ENCODE measurements around the gene MYBPH. TPM values are rescaled to one million over a fixed set of nuclear protein-coding genes. Genes with fewer than 3 reads are reported as not detected.
A peak's percentile ranks its signal among the peaks of the same experiment; 100 is the strongest.

The MYBPH gene
- total RNA-seq, 2 donors from 2014 or later: not detected

DNA sequence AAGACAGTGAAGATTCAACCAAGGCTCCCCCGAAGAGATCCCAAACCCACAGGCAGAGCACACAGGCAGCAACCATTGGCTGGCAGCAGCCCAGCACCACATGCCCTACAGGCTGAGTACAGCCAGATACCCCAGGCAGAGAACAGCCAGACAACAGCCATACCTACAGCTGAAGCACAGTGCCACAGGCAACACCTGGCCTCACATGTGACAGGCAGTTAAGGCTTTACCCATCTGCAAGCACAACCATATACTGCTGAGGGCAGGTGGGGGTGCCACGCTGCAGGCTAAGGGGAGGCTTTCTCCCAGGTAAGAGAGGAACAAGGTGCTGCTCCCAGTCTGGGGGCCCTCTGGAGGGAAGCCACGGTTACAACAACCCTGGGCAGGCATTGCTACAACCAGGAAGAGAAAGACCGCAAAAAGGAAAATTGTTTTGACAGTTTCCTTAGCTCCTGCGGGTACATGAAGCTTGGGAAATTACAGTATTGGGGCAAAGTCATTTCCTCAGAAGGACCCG lies 41.6 kb upstream of the MYBPH start:
- Histone ChIP-seq H3K4me1 (ENCODE audit: control insufficient read depth, insufficient read depth, low read length) (no peaks in the 10 kb centered on the region), H3K36me3 (ENCODE audit: control insufficient read depth, insufficient read depth, low read length) (no peaks in the 10 kb centered on the region), H3K27ac (ENCODE audit: low read depth, low read length) (no peak overlapping the region), H3K27me3 (ENCODE audit: control insufficient read depth, insufficient read depth, low read length, poor library complexity, severe bottlenecking) (no peaks in the 10 kb centered on the region), H3K9me3 (ENCODE audit: control insufficient read depth, low read length) (no peaks in the 10 kb centered on the region), H3K4me3 (ENCODE audit: low read length) (no peak overlapping the region), H3K9ac (ENCODE audit: extremely low read depth, low read length, poor library complexity, severe bottlenecking) (no peak overlapping the region)
- TF ChIP-seq, protein P1, sequence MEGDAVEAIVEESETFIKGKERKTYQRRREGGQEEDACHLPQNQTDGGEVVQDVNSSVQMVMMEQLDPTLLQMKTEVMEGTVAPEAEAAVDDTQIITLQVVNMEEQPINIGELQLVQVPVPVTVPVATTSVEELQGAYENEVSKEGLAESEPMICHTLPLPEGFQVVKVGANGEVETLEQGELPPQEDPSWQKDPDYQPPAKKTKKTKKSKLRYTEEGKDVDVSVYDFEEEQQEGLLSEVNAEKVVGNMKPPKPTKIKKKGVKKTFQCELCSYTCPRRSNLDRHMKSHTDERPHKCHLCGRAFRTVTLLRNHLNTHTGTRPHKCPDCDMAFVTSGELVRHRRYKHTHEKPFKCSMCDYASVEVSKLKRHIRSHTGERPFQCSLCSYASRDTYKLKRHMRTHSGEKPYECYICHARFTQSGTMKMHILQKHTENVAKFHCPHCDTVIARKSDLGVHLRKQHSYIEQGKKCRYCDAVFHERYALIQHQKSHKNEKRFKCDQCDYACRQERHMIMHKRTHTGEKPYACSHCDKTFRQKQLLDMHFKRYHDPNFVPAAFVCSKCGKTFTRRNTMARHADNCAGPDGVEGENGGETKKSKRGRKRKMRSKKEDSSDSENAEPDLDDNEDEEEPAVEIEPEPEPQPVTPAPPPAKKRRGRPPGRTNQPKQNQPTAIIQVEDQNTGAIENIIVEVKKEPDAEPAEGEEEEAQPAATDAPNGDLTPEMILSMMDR (conservative IDR thresholded peaks at IDR 0.05): peak; percentile 68
- DNase-seq: peak; percentile 86
- no peaks in the 10 kb centered on the region for H3K9me3 Mint-ChIP-seq
- H3K4me3 Mint-ChIP-seq: no peak overlapping the region
- H3K27me3 Mint-ChIP-seq (ENCODE audit: insufficient read depth): peaks cover 29% of the 10 kb centered on the region
- WGBS, 2 experiments (ENCODE audit: insufficient coverage in 1 of 2, insufficient read length in 1 of 2): 68 to 74% methylated on average over 6 of the region's 6 CpGs
- H3K4me1 Mint-ChIP-seq: peaks cover 10% of the 10 kb centered on the region
- no peaks in the 10 kb centered on the region for H3K36me3 Mint-ChIP-seq (ENCODE audit: low read depth)
- no peak overlapping the region for H3K27ac Mint-ChIP-seq

GRCh38 chr1:203216274-203217138 lies 40.9 kb upstream of the MYBPH start:
- Mint-ChIP-seq H3K4me1 (peaks cover 10% of the 10 kb centered on the region), H3K36me3 (ENCODE audit: low read depth) (no peaks in the 10 kb centered on the region), H3K4me3 (no peak overlapping the region), H3K27me3 (ENCODE audit: insufficient read depth) (peaks cover 26% of the 10 kb centered on the region), H3K27ac (no peak overlapping the region), H3K9me3 (no peaks in the 10 kb centered on the region)
- Histone ChIP-seq H3K27ac (ENCODE audit: low read depth, low read length) (no peak overlapping the region), H3K36me3 (ENCODE audit: control insufficient read depth, insufficient read depth, low read length) (no peaks in the 10 kb centered on the region), H3K9me3 (ENCODE audit: control insufficient read depth, low read length) (no peaks in the 10 kb centered on the region), H3K4me1 (ENCODE audit: control insufficient read depth, insufficient read depth, low read length) (no peaks in the 10 kb centered on the region), H3K4me3 (ENCODE audit: low read length) (no peak overlapping the region), H3K27me3 (ENCODE audit: control insufficient read depth, insufficient read depth, low read length, poor library complexity, severe bottlenecking) (no peaks in the 10 kb centered on the region), H3K9ac (ENCODE audit: extremely low read depth, low read length, poor library complexity, severe bottlenecking) (no peak overlapping the region)
- TF ChIP-seq, protein P1 (conservative IDR thresholded peaks at IDR 0.05): peak; percentile 88
- DNase-seq: peak; percentile 90
- WGBS, 2 experiments (ENCODE audit: insufficient coverage in 1 of 2, insufficient read length in 1 of 2): 41 to 43% methylated on average over 17 to 19 of the region's 19 CpGs

DNA sequence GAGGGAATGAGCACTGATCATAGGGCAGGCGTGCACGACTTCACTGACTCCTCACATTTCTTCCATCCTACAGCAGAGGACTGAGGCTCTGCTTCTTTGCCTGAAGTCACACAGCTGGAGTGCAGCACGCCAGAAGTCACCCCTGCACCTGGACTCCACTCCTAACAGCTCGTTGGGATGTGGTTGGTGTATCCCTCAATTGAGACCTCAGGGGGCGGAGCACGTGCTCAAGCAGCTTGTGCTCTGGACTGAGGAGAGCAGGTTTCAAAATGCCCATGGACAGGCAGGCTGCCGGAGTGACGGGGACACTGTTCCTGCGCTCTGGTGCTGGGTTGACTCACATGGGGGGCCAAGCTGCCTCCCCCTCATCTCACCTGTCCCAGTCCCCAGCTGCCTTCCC lies 39.9 kb upstream of the MYBPH start:
- no peak overlapping the region for H3K4me3 ChIP-seq (ENCODE audit: low read length)
- no peaks in the 10 kb centered on the region for H3K27me3 ChIP-seq (ENCODE audit: control insufficient read depth, insufficient read depth, low read length, poor library complexity, severe bottlenecking)
- no peaks in the 10 kb centered on the region for H3K4me1 ChIP-seq (ENCODE audit: control insufficient read depth, insufficient read depth, low read length)
- Mint-ChIP-seq H3K4me1 (peaks cover 10% of the 10 kb centered on the region), H3K4me3 (no peak overlapping the region), H3K36me3 (ENCODE audit: low read depth) (no peaks in the 10 kb centered on the region), H3K9me3 (no peaks in the 10 kb centered on the region), H3K27ac (no peak overlapping the region), H3K27me3 (ENCODE audit: insufficient read depth) (peaks cover 26% of the 10 kb centered on the region)
- TF ChIP-seq, protein P1 (conservative IDR thresholded peaks at IDR 0.05): no peak
- no peak overlapping the region for H3K9ac ChIP-seq (ENCODE audit: extremely low read depth, low read length, poor library complexity, severe bottlenecking)
- no peaks in the 10 kb centered on the region for H3K9me3 ChIP-seq (ENCODE audit: control insufficient read depth, low read length)
- WGBS, 2 experiments (ENCODE audit: insufficient coverage in 1 of 2, insufficient read length in 1 of 2): 81% methylated on average over 9 of the region's 9 CpGs; no CpG with 5 or more reads in 1 of the 2 experiments
- no peaks in the 10 kb centered on the region for H3K36me3 ChIP-seq (ENCODE audit: control insufficient read depth, insufficient read depth, low read length)
- no peak overlapping the region for H3K27ac ChIP-seq (ENCODE audit: low read depth, low read length)
- DNase-seq: peak; percentile 57

All from endodermal cell (in vitro differentiated cells).